ENCODE results near the gene UNC13A. TPM values are rescaled to one million over a fixed set of nuclear protein-coding genes. Genes with fewer than 3 reads are reported as not detected.
"Not testable (repeated sequence)": the region's sequence is repeated elsewhere in the genome, so short reads cannot be mapped to it uniquely, and the experiment has no call there.

Gene UNC13A
- total RNA-seq, 1 experiment from 2014 or later = 41.1 TPM

DNA sequence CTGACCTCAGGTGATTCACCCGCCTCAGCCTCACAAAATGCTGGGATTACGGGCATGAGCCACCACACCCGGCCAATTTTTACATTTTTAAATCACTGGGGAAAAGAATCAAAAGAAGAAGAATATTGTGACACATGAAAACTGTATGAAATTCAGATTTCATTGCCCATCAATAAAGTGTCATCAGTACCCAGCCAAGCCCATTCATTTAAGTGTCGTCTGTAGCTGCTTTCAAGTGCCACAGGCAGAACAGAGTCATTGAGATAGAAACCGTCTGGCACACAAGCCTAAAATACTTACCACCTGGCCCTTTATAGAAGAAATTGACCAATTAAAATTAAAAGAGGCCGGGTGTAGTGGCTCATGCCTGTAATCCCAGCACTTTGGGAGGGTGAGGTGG lies 117.4 kb downstream of the UNC13A start:
- no peak overlapping the region for H3K27ac Mint-ChIP-seq
- no peaks in the 10 kb centered on the region for H3K4me1 Mint-ChIP-seq
- H3K36me3 Mint-ChIP-seq = peaks cover 40% of the 10 kb centered on the region
- no peak for ATAC-seq
- CTCF ChIA-PET = interaction anchor here (1.3 kb wide), 1 partner anchor 36 kb away, joined by 3 read pairs; no protein-coding TSS in a partner anchor
- H3K9me3 Mint-ChIP-seq = no peaks in the 10 kb centered on the region
- H3K27me3 Mint-ChIP-seq (ENCODE audit: low read depth) = no peaks in the 10 kb centered on the region
- TF ChIP-seq EMX1 (CRISPR knock-in tag; IDR thresholded peaks at IDR 0.05) (no peak), KAT7 (CRISPR knock-in tag; IDR thresholded peaks at IDR 0.05; ENCODE audit: borderline replicate concordance) (no peak), USF2 (CRISPR knock-in tag; IDR thresholded peaks at IDR 0.05) (no peak), SP1 (CRISPR knock-in tag; conservative IDR thresholded peaks at IDR 0.05) (no peak)
- TF ChIP-seq, protein P1, sequence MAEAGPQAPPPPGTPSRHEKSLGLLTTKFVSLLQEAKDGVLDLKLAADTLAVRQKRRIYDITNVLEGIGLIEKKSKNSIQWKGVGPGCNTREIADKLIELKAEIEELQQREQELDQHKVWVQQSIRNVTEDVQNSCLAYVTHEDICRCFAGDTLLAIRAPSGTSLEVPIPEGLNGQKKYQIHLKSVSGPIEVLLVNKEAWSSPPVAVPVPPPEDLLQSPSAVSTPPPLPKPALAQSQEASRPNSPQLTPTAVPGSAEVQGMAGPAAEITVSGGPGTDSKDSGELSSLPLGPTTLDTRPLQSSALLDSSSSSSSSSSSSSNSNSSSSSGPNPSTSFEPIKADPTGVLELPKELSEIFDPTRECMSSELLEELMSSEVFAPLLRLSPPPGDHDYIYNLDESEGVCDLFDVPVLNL (CRISPR knock-in tag; IDR thresholded peaks at IDR 0.05; ENCODE audit: borderline replicate concordance, low read depth) = no peak
- TF ChIP-seq, protein P2, sequence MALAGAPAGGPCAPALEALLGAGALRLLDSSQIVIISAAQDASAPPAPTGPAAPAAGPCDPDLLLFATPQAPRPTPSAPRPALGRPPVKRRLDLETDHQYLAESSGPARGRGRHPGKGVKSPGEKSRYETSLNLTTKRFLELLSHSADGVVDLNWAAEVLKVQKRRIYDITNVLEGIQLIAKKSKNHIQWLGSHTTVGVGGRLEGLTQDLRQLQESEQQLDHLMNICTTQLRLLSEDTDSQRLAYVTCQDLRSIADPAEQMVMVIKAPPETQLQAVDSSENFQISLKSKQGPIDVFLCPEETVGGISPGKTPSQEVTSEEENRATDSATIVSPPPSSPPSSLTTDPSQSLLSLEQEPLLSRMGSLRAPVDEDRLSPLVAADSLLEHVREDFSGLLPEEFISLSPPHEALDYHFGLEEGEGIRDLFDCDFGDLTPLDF (CRISPR knock-in tag; IDR thresholded peaks at IDR 0.05) = no peak
- H3K4me3 Mint-ChIP-seq = no peak overlapping the region
- no peak for DNase-seq (ENCODE audit: low spot score)
- POLR2A ChIA-PET = no interaction called here

GRCh38 chr19:17570291-17570690 lies 117.9 kb downstream of the UNC13A start:
- H3K36me3 Mint-ChIP-seq = peaks cover 40% of the 10 kb centered on the region
- H3K27ac Mint-ChIP-seq; H3K27me3 Mint-ChIP-seq (ENCODE audit: low read depth); ATAC-seq; POLR2A ChIA-PET; DNase-seq (ENCODE audit: low spot score); H3K4me3 Mint-ChIP-seq; H3K4me1 Mint-ChIP-seq; H3K9me3 Mint-ChIP-seq: not testable (repeated sequence)
- CTCF ChIA-PET = interaction anchor here (1.3 kb wide), 1 partner anchor 36 kb away, joined by 3 read pairs; no protein-coding TSS in a partner anchor

DNA sequence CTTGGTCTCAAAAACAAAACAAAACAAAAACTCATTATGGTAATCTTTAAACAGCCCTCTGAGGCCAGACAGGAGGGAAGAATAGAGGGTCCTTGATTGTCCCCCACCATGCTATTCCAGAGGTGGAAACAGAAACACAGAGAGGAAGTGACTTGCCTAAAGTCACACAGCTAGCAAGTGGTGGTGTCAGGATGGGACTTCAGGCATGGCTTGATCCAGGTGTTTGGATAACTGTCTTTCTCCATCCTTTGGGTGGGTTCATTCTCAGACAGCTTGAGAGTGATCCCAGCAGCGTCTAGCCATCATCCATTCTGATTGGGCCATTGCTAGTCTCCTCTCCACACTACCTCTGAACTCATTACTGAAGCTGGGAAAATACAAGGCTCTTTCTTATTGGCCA lies 120.2 kb downstream of the UNC13A start:
- no peak for ATAC-seq
- ChIA-PET CTCF (interaction anchor here (0.8 to 1.7 kb wide), 2 partner anchors 56 to 72 kb away, joined by 3 to 4 read pairs; partner anchors contain the start of gene PGLS), POLR2A (interaction anchor here (0.6 kb wide), 1 partner anchor 58 kb away, joined by 4 read pairs; no protein-coding TSS in a partner anchor)
- no peak overlapping the region for H3K27ac Mint-ChIP-seq
- DNase-seq (ENCODE audit: low spot score) = no peak
- peaks cover 40% of the 10 kb centered on the region for H3K36me3 Mint-ChIP-seq
- no peaks in the 10 kb centered on the region for H3K27me3 Mint-ChIP-seq (ENCODE audit: low read depth)
- TF ChIP-seq NR3C1 (CRISPR knock-in tag; conservative IDR thresholded peaks at IDR 0.05; ENCODE audit: low read depth) = no peak
- TF ChIP-seq, protein P3, sequence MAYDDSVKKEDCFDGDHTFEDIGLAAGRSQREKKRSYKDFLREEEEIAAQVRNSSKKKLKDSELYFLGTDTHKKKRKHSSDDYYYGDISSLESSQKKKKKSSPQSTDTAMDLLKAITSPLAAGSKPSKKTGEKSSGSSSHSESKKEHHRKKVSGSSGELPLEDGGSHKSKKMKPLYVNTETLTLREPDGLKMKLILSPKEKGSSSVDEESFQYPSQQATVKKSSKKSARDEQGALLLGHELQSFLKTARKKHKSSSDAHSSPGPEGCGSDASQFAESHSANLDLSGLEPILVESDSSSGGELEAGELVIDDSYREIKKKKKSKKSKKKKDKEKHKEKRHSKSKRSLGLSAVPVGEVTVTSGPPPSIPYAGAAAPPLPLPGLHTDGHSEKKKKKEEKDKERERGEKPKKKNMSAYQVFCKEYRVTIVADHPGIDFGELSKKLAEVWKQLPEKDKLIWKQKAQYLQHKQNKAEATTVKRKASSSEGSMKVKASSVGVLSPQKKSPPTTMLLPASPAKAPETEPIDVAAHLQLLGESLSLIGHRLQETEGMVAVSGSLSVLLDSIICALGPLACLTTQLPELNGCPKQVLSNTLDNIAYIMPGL (CRISPR knock-in tag; IDR thresholded peaks at IDR 0.05) = no peak
- TF ChIP-seq ZNF671 (CRISPR knock-in tag; IDR thresholded peaks at IDR 0.05) = no peak
- TF ChIP-seq TCF7 (CRISPR knock-in tag; IDR thresholded peaks at IDR 0.05; ENCODE audit: low read depth) = no peak
- no peak for TF ChIP-seq MYBL2 (CRISPR knock-in tag; IDR thresholded peaks at IDR 0.05)
- TF ChIP-seq EMX1 (CRISPR knock-in tag; IDR thresholded peaks at IDR 0.05) = no peak
- TF ChIP-seq, protein P4, sequence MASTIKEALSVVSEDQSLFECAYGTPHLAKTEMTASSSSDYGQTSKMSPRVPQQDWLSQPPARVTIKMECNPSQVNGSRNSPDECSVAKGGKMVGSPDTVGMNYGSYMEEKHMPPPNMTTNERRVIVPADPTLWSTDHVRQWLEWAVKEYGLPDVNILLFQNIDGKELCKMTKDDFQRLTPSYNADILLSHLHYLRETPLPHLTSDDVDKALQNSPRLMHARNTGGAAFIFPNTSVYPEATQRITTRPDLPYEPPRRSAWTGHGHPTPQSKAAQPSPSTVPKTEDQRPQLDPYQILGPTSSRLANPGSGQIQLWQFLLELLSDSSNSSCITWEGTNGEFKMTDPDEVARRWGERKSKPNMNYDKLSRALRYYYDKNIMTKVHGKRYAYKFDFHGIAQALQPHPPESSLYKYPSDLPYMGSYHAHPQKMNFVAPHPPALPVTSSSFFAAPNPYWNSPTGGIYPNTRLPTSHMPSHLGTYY (CRISPR knock-in tag; IDR thresholded peaks at IDR 0.05) = no peak
- TF ChIP-seq MLX (CRISPR knock-in tag; IDR thresholded peaks at IDR 0.05) = no peak
- TF ChIP-seq, protein P5, sequence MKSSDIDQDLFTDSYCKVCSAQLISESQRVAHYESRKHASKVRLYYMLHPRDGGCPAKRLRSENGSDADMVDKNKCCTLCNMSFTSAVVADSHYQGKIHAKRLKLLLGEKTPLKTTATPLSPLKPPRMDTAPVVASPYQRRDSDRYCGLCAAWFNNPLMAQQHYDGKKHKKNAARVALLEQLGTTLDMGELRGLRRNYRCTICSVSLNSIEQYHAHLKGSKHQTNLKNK (CRISPR knock-in tag; IDR thresholded peaks at IDR 0.05) = no peak
- no peak for TF ChIP-seq ATF1 (CRISPR knock-in tag; IDR thresholded peaks at IDR 0.05)
- no peaks in the 10 kb centered on the region for H3K9me3 Mint-ChIP-seq
- H3K4me1 Mint-ChIP-seq = no peaks in the 10 kb centered on the region
- no peak overlapping the region for H3K4me3 Mint-ChIP-seq

Data from WTC11 (cell line).